Measurements from ENCODE around the gene C16orf46.

The C16orf46 gene

DNA sequence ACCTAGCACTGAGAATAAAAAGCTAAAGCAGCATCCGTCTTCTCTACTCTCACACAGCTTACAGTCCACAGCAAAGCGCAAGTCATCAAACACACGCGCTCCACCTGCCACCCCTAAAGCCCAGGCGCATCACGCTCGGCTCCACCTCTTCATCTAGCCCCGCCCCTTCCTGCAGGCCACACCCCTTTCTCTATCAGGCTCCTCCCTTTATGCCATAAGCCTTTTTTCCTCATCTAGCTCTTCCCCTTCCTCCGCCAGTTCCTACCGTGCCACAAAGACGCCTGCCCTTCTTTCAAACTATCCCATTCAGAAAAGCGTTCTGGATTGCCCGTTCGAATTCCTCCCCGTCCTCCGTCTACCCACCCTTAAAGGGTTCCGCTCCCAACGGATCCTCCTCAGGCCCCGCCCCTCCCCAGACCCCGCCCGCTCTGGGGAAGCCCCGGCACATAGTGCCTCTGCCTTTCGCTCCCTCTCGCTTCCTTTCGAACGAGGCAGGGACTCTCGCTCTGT lies 417 bp downstream of the C16orf46 start:
- peak; percentile 89 for DNase-seq (ENCODE audit: low read depth)

DNA sequence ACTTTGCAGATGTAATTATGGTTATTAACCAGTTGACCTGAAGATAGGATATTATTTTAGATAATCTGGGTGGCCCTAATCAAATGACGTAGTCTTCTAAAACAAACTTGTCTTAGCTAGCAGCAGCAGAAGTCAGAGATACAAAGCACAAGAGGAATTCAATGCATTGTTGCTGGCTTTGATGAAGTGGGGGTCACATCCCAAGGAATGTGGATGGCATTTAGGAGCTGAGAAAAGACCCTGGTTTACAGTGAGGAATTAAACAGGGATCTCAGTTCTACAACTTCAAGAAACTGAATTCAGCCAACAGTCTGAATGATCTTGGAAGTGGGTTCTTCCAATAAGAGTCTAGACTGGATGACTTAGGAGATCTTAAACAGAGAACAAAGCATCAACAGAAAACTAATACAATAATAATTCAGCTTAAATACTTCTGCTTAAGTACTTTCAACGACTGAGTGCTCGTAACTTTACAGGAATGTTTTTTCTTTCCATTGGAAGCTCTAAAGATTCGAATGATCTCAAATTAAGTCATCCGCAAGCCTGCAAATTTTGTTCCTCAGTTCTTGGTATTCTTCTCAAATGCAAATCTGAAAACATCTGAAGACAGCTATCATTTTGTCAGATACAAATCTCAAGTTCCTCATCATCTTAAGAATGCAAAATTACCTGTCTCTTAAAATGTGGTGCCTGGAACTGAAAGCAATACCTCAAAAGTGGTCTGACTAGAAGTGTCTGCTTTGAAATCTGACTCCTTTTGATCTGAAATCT lies 3.3 kb downstream of the C16orf46 start:
- DNase-seq (ENCODE audit: low read depth): no peak

DNA sequence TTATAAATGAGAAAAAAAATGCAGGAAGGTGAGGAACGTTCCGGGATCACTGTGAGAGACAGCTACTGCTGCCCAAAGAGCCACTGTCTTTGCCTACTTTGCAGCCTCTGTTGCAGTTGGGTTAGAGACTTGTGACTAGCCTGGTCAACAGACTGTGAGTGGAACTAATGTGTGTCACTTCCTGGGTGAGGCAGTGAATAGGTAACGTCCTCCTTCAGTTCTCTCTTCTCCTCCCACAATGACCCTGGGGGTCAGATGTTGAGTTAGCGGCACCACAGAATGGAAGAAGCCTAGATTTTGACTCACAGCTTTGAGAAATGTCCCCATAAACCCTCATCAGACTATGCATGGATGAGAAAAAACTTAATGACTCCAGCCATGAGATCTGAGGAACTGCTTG lies 5.2 kb downstream of the C16orf46 start:
- DNase-seq (ENCODE audit: low read depth): no peak

DNA sequence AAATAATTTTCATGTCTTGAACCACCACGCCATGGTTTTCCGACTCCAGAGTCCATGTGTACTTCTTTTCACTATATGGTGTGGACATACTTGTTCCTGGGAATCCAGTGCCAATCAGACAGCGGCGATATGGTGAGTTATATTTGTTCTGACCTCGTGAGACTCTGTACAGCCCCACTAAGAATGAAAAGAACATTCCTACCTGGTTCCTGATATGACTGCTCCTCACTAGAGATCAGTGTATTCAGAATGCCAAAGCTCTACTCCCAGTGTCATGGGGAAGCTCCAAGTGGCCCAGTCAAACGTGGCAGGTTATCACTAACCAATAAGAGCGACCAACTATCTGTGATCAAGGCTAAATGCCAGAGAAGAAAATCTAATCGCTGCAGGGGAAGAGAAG lies 6.1 kb downstream of the C16orf46 start:
- DNase-seq (ENCODE audit: low read depth): no peak

DNA sequence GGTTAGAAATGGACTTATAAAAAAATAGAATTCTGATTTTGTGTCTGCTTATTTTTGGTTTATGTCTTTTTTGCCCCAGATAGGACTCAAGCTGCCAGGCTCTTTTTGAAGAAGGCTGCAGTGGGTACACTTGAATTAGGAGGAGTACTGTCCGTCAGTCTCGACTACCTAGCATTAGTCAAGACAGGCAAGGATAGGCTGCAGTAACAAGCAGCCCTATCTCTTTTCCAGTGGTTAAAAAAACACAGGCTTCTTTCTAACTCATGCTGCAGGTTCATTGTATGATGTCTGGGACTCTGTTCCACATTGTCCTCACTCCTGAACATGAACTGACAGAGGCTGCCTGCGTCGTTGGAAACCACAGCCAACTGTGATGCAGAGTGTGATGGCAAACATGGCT lies 8.0 kb downstream of the C16orf46 start:
- no peak for DNase-seq (ENCODE audit: low read depth)

DNA sequence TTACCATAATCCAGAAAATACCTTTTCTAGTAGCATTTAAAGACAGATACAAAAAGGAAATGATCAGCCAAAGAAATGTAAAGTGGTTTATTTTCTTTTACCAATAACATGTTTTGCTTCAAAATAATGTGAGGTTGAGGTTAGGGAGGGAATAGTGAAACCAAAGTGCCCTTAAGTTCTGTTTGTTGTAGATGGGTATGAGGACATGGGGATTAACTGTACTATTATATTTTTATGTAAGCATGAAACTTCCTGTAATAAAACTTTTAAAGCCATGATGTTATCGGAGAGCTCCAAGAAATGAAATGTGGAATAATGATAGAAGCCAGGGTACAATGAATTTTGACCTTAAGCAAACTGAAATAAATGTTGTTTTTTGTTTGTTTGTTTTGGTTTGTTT lies 9.9 kb downstream of the C16orf46 start:
- DNase-seq (ENCODE audit: low read depth): no peak

DNA sequence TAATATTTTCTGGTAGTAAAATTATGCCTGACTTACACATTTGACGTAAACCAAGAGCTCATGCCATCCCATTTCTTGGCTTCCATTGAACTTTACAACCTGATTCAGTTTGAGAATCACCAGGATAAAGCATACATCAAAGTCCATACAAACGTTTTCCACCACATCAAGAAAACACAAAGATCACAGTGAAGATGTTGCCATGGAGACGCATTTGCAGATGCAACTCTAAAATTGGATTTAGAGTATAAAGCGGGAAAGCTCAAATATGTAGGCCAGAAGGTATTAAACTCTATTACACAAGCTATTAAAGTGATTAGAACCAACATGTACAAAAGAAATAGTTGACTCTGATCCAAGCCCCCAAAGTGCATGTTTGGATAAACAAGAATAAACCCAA lies 10.4 kb downstream of the C16orf46 start:
- no peak for DNase-seq (ENCODE audit: low read depth)

DNA sequence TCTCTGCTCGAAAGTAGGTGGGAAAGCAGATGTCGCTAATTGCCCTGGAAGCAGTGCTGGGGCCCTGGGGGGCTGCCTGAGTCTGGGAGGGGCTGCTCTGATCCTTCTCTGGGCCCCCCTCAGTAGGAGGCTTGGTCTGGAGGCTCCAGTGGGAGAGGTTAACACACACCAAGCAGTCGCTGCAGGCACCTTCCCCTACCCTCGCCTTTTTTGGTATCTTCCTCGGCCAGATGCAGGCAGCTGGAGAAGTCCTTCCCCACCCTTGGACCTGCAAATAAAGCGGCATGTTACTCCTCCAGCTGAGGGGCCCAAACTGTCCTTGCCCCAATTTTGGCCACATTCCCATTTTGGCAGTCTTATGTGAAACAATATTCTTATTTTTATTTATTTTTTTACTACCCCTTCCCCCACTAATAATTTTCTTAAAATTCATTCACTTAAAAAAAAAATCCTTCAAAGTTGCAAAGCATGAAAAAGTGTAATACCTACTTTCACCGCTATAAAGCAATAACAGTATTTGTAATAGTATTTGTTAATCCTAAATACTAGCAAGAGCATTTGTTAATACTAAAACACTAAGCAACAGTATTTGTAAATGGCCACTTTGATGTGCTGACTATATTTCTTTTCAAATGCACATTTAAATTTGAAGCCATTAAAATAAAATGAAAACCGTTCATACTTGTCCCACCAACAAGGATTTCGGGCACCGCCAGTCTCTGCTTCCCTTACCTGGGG lies 15.0 kb downstream of the C16orf46 start:
- DNase-seq (ENCODE audit: low read depth): no peak

DNA sequence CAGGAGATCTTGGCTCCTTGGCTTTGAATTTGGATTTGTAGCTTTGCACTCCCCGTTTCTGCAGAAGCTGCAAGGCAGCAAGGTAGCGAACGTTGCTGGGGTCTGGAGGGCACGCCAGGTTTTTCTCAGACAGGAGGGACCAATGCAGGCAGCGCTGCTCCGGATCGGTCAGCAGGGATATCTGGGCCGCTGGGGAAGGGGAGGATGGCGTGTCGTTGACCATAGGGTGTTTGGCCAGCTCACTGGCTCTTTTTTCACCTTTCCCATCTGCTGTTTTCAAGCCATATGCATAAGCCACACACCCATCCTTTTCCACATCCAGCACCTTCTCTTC lies 15.8 kb downstream of the C16orf46 start:
- no peak for DNase-seq (ENCODE audit: low read depth)

DNA sequence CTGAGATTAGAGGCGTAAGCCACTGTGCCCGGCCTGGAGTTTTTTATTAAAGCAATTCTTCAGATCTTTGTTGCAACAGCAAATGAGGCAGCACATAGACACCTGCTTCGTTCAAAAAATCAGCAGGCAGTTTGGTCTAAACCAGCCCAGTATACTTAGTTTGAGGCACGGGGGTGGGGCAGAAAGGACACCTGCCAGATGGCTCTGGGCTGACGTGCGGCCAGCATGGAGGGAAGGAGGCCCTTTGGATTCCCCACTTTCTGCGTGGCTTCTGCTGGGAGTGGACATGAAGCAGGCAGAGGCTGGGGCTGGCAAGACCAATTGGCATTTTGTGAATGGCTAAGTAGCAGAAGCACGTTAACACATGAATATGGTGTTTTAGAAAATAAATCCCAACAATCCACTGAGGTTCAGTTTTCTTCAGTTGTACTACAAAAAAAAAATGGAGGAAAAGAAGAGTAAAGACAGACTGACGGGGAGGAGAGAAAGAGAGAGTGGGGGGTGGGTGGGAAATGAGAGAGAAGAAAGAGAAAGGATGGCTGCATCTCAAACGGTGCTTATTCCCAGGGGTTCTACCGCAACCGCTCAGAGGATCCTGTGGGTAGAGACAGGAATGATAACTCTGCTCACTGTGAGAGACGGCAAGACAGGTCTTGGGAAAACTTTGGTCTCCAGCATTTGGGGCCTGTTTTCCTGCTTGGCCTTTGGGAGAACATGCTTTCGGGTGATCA lies 16.3 kb downstream of the C16orf46 start:
- no peak for DNase-seq (ENCODE audit: low read depth)

DNA sequence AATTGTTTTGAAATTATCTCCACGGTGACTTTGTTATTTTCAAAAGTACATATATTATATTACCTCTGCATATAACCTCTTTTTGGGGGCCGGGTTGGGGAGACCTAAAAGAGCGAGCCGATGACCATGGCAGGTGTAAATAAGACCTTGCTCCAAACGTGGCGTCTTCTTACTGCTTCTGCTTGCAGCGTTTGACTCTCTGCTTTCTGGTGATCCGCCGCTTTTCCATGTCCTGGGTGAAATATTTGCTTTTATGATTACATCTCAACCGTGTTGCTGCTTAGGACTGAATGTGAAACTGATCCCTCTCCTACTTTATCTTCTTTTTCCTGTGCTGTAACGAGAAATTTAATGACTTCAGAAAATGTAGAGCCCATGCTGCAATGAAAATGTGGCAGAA lies 23.3 kb downstream of the C16orf46 start:
- no peak for DNase-seq (ENCODE audit: low read depth)

DNA sequence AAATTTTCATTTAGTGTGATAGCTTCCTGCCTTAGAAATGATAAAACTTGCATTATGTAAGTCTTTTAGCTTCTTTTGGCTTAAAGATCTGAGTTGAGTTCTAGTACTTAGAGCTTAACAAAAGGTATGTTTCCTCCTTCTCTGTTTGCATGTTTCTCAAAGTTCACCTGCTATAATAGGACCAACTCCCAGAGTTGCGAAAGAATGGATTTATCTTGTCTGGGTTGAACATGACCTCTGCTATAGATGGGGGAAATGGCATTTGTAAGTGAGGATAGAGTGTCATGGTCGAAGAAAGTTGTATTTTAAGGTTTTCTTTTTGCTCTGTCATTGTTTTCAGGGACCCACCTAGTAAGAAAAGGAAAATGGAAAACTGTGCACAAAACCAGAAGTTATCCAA lies 34.2 kb downstream of the C16orf46 start:
- no peak for DNase-seq (ENCODE audit: low read depth)

DNA sequence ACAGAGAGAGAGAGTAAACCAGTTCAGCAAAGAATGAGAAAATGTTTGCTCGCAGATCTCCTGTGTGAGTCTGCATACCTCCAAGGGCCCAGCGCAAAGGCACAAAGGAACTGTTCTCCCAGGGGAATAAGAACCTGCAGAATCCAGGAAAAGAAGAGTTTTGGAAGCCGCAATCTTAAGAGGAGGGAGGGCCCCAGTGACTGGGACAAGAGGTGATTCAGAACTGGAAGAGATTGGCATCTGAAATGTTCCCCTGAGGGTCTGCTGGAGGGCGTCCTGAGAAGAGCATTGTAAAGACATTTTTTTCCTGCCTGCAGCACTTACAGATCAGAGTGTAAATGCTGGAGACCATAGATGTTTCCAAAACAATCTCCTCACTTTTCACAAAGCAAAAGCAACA lies 35.3 kb downstream of the C16orf46 start:
- DNase-seq (ENCODE audit: low read depth): no peak

DNA sequence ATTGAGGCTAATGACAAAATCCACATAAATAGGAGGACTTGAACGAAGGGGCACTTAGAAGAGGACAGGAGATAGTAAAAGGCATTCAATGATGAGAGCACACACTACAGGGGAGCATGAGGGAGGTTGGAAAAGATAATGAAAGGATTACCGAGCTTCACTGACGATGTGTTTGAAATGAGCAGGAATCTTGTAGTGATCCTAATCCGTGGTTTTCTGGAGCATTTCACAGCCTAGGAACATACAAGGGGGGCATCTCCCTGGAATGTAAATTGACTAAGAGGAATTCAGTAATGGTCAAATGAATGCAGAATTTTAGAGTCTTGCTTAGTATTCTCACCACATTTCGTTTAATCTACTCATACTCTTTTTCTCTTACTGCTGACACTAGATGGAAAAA lies 36.2 kb downstream of the C16orf46 start:
- DNase-seq (ENCODE audit: low read depth): no peak

DNA sequence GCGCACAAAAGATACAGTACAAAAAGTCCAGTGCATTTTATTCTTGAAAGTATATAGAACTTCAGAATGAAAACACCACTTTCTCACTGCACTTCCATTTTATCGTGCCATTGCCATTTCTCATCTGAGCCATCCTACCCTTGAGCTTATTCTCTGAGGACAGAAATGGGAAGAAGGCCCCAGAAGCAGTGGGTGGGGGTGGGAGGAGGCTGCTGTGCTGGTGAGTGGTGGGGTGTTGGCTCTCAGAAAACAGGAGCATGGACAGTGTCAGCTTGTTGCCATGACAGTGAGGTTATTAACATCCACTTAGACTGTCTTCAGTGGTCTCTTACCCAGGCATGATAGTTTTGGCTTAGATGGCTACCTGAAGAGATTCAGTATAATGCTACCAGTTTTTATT lies 36.9 kb downstream of the C16orf46 start:
- DNase-seq (ENCODE audit: low read depth): no peak

DNA sequence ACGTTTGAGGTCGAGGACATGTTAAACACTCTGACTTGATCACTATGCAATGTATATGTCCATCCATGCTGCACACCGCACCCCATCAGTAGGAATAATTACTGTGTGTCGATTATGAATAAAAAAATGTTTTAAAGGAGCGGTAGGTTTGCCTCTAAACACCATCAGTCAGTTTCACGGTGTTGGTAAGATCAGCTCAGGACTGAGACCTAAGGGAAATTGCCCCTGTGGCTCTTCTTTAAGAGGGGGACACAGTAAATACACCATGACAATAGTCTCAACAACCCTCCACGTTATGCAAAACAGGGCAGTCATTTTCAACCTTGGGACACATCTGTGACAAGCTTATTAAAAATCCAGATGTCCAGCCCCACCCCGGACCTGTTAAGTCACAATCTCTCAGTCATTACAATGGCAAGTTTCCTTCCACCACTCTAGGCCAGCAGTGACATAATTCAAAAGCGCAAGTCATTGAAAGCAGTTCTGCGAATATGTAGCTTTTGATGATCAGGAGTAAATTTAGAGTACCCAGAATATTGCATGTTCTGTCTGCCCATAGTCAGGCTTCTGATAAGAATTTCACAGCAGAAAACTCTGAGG lies 40.2 kb downstream of the C16orf46 start:
- DNase-seq (ENCODE audit: low read depth): no peak

DNA sequence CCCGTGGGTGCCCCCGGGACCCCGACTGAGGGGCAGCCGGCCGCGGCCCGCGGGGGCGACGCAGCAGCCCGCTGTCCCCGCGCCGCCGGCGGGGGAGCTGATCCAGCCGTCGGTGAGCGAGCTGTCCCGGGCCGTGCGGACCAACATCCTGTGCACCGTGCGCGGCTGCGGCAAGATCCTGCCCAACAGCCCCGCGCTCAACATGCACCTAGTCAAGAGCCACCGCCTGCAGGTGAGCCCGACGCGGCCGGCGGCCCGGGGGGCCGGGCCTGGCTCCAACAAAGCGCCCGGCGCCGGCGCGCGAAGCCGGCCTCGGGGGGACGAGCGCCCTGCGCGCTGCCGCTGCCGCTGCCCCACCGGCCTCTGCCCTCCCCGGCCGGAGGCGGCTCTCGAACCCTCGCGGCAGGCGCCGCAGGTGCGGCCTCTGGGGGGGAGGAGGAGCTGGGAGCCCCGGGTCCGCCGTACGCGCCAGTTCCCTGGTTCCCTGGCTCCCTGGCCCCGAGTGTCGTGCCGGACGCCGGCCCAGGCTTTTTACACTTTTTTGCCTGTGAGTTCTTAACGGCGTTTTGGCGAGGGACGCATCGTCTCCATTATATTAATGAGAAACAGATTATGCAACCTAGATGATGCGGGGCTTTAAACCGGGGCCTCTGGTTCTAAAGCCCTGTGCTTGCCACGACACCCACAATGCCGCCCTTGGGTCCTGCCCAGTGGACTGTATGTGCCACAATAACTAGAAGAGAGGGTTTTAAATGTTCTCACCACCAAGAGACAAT lies 40.9 kb downstream of the C16orf46 start:
- no peak for DNase-seq (ENCODE audit: low read depth)

DNA sequence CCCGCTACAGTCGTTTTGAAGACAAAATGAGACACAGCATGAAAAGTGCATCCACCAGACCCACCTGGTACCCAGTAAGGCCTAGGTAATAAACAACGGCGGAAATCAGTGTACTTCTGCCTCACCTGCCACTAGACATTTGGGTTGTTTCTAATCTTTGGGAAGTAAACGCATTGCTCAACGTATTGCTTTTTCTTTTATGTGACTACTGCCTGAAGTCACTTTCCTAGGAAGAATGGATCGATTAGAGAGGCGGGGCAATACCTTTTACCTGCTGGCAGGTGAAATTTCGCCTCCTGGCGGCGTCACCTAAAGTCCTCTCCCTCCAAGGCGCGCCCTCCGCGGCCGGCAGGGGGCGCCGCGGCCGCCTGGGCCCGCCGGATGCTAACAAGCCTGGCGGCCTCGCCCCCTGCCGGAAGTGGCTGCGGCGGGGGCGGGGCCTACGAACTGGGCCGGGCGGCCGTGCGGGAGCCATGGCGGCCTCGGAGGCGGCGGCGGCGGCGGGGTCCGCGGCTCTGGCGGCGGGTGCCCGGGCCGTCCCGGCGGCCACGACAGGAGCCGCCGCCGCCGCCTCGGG lies 41.6 kb downstream of the C16orf46 start, which contains the start of gene ATMIN:
TSS of gene ATMIN (plus strand) at position 445 of the 577 bp plus-strand sequence. CDS start at position 474, 29 bp downstream.
- peak; percentile 84 for DNase-seq (ENCODE audit: low read depth)

DNA sequence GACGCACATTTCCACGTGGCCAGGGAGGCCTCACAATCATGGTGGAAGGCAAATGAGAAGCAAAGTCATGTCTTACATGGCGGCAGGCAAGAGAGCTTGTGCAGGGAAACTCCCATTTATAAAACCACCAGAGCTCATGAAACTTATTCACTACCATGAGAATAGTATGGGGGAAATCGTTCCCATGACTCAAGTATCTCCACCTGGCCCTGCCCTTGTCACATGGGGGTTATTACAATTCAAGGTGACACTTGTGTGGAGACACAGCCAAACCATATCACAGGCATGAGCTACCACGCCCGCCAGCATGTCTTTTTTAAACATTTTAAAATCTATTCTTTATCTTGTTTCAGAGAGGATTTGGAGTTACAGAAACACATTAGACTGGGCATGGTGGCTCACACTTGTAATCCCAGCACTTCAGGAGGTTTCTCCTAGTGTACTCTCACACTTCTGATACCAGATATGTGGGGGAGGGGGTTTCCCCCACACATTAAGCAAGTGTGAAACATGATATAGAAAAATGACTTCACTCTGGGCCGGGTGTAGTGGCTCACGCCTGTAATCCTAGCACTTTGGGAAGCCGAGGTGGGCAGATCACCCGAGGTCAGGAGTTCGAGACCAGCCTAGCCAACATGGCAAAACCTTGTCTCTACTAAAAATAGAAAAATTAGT lies 47.0 kb downstream of the C16orf46 start:
- DNase-seq (ENCODE audit: low read depth): no peak

DNA sequence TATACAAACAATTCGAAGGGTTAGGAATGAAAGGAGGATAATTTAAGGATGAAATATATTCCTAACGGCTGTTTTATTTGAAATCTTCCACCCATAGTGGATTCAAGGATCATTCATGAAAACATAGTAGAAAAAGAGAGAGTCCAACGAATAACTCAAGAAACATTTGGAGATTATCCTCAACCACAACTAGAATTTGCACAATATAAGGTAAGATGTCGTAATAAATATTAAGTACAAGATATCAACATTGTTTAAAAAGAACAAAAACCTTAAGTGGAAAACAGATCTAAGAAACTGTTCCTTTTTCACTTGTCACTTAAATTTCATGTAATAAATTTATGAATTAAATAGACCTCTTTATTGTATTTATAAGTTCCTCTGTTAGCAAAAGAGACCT lies 50.6 kb downstream of the C16orf46 start:
- DNase-seq (ENCODE audit: low read depth): no peak

DNA sequence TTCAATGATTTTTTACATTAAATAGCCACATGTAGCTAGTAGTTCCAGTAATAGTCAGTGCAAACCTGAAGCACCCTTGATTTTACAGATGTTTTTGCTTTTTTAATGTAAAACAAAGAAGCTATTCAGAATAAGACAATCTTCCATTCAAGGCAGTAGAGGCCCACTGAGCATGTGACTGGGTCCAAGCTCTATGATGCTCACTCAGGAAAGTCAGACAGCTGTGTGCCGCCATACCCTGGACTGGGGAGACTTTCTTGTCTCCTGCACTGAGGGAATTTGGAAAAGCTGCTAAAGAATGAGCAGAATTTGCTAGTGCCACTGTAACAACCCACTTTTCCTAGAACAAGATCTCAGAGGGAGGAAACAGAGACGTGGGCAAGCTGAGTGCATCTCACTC lies 58.5 kb downstream of the C16orf46 start:
- DNase-seq (ENCODE audit: low read depth): no peak

Measured in T follicular helper cell (primary cell).